Measurements from ENCODE around the gene PRPF6. TPM values are rescaled to one million over a fixed set of nuclear protein-coding genes. Genes with fewer than 3 reads are reported as not detected.

PRPF6 gene
- polyA plus RNA-seq, 1 donor from 2014 or later: 91.9 TPM

DNA sequence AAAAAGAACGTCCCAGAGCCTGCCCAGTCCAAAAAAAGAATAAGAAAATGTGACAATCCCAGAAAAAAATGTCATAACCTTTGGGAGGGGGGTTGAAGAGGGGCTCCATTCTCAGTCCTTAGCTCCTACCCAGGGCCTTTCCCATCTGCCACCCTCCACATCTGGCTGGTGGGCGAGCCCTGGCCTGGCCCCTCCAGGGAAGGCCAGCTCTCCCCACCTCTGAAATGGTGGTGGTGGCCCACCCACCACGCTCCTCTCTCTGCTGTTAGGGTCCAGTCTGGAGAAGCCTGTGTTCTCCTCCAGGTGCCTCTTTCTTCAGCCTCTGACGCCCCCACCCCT lies 98.0 kb downstream of the PRPF6 start:
- no peak overlapping the region for H3K27ac ChIP-seq (ENCODE audit: low read length)
- TF ChIP-seq EZH2 (IDR thresholded peaks at IDR 0.05; ENCODE audit: borderline replicate concordance, insufficient read depth, low read length, poor library complexity, severe bottlenecking): no peak
- no peak for TF ChIP-seq TAF1 (IDR thresholded peaks at IDR 0.05; ENCODE audit: low read depth)
- TF ChIP-seq EP300 (conservative IDR thresholded peaks at IDR 0.05; ENCODE audit: poor library complexity, severe bottlenecking): no peak
- TF ChIP-seq SMC3 (conservative IDR thresholded peaks at IDR 0.05; ENCODE audit: poor library complexity): no peak
- TF ChIP-seq, protein P1, sequence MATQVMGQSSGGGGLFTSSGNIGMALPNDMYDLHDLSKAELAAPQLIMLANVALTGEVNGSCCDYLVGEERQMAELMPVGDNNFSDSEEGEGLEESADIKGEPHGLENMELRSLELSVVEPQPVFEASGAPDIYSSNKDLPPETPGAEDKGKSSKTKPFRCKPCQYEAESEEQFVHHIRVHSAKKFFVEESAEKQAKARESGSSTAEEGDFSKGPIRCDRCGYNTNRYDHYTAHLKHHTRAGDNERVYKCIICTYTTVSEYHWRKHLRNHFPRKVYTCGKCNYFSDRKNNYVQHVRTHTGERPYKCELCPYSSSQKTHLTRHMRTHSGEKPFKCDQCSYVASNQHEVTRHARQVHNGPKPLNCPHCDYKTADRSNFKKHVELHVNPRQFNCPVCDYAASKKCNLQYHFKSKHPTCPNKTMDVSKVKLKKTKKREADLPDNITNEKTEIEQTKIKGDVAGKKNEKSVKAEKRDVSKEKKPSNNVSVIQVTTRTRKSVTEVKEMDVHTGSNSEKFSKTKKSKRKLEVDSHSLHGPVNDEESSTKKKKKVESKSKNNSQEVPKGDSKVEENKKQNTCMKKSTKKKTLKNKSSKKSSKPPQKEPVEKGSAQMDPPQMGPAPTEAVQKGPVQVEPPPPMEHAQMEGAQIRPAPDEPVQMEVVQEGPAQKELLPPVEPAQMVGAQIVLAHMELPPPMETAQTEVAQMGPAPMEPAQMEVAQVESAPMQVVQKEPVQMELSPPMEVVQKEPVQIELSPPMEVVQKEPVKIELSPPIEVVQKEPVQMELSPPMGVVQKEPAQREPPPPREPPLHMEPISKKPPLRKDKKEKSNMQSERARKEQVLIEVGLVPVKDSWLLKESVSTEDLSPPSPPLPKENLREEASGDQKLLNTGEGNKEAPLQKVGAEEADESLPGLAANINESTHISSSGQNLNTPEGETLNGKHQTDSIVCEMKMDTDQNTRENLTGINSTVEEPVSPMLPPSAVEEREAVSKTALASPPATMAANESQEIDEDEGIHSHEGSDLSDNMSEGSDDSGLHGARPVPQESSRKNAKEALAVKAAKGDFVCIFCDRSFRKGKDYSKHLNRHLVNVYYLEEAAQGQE (IDR thresholded peaks at IDR 0.05; ENCODE audit: borderline replicate concordance): no peak
- no peak for TF ChIP-seq POLR2AphosphoS5 (IDR thresholded peaks at IDR 0.05)
- TF ChIP-seq RAD21 (conservative IDR thresholded peaks at IDR 0.05): no peak
- TF ChIP-seq CTCF (IDR thresholded peaks at IDR 0.05; ENCODE audit: poor library complexity, severe bottlenecking): no peak
- TF ChIP-seq MXI1 (conservative IDR thresholded peaks at IDR 0.05; ENCODE audit: poor library complexity, severe bottlenecking): no peak
- H3K36me3 ChIP-seq (ENCODE audit: insufficient read depth, low read length): no peaks in the 10 kb centered on the region
- no peak overlapping the region for H2AFZ ChIP-seq (ENCODE audit: low read depth, low read length)
- H3K4me2 ChIP-seq (ENCODE audit: low read length): peak overlapping the region; percentile 35
- H3K79me2 ChIP-seq (replicated peaks; ENCODE audit: insufficient read depth, low read length): no peaks in the 10 kb centered on the region
- H3K9me2 ChIP-seq (ENCODE audit: insufficient read depth, low read length): no peaks in the 10 kb centered on the region
- H3K9me3 ChIP-seq (ENCODE audit: low read length): no peaks in the 10 kb centered on the region
- H3K9ac ChIP-seq (ENCODE audit: low read length): peak overlapping the region; percentile 60
- H3F3A ChIP-seq (ENCODE audit: insufficient read depth, low read length, poor library complexity, severe bottlenecking): no peaks in the 10 kb centered on the region
- H3K27me3 ChIP-seq (ENCODE audit: insufficient read depth, low read depth, low read length): peaks cover 10% of the 10 kb centered on the region
- peak overlapping the region; percentile 70 for H3K4me3 ChIP-seq (ENCODE audit: low read length)
- no peaks in the 10 kb centered on the region for H4K20me1 ChIP-seq (ENCODE audit: insufficient read depth)

DNA sequence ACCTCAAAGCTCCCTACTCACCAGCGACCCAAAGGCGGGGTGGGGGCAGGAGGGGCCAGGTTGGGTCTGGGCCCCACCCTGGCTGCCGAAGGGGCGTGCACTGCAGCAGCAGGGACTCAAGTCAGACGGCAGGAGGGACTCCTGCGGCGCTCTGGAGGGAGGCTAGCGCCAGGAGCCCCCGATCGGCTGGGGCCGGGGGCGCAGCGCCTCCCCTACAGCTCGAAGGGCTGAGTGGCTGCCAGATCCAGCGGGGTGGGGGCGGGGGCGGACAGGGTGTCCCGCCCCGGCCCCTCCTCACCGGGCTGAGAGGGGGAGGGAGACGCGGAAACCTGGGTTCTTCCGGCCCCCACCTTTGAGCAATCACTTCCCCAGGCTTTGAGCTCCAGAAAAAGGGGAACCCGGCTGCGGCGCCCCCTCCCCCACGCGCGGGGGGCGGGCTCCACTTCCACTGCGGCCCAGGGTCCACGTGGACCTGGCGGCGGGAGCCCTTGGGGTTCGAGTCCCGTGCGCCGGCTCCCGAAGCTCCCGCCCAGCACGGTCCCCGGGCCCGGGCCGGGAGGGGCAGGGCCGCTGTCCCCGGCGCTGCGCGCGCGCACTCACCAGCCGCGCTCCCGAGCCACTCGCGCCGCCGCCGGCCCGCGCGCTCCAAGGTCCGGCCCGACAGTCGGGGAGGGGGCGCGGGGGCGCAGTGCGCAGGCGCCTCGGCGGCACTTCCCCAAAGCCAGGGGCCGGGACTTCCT lies 98.5 kb downstream of the PRPF6 start, which contains the start of gene RGS19:
TSS of gene RGS19 (minus strand) at position 246 of the 740 bp plus-strand sequence. CDS start 2,632 bp downstream, outside the sequence.
- Histone ChIP-seq H3K27ac (ENCODE audit: low read length) (no peak within 1 kb of the TSS), H2AFZ (ENCODE audit: low read depth, low read length) (no peak within 1 kb of the TSS), H4K20me1 (ENCODE audit: insufficient read depth) (no peaks in the 10 kb centered on the region)

More for the DNA sequence above, 98.5 kb downstream of the PRPF6 start, which contains the start of gene RGS19:
- Histone ChIP-seq H3K36me3 (ENCODE audit: insufficient read depth, low read length) (no peaks in the 10 kb centered on the region), H3K9me3 (ENCODE audit: low read length) (no peaks in the 10 kb centered on the region), H3K4me2 (ENCODE audit: low read length) (peak within 1 kb of the TSS; percentile 35), H3K79me2 (replicated peaks; ENCODE audit: insufficient read depth, low read length) (no peaks in the 10 kb centered on the region), H3K27me3 (ENCODE audit: insufficient read depth, low read depth, low read length) (peaks cover 13% of the 10 kb centered on the region), H3K9me2 (ENCODE audit: insufficient read depth, low read length) (no peaks in the 10 kb centered on the region), H3K9ac (ENCODE audit: low read length) (peak within 1 kb of the TSS; percentile 60), H3K4me3 (ENCODE audit: low read length) (peak within 1 kb of the TSS; percentile 70), H3F3A (ENCODE audit: insufficient read depth, low read length, poor library complexity, severe bottlenecking) (no peaks in the 10 kb centered on the region)
- no peak for TF ChIP-seq CTCF (IDR thresholded peaks at IDR 0.05; ENCODE audit: poor library complexity, severe bottlenecking)
- no peak for TF ChIP-seq RAD21 (conservative IDR thresholded peaks at IDR 0.05)
- peak; percentile 50 for TF ChIP-seq MXI1 (conservative IDR thresholded peaks at IDR 0.05; ENCODE audit: poor library complexity, severe bottlenecking)
- no peak for TF ChIP-seq SMC3 (conservative IDR thresholded peaks at IDR 0.05; ENCODE audit: poor library complexity)
